ENCODE data around the gene UBAC2. TPM values are rescaled to one million over a fixed set of nuclear protein-coding genes. Genes with fewer than 3 reads are reported as not detected.

UBAC2 gene
- total and polyA plus RNA-seq, 2 donors (not counting 3 experiments of a cell fraction or from before 2014, with no cell fraction given) = 45.7 to 54.4 TPM

DNA sequence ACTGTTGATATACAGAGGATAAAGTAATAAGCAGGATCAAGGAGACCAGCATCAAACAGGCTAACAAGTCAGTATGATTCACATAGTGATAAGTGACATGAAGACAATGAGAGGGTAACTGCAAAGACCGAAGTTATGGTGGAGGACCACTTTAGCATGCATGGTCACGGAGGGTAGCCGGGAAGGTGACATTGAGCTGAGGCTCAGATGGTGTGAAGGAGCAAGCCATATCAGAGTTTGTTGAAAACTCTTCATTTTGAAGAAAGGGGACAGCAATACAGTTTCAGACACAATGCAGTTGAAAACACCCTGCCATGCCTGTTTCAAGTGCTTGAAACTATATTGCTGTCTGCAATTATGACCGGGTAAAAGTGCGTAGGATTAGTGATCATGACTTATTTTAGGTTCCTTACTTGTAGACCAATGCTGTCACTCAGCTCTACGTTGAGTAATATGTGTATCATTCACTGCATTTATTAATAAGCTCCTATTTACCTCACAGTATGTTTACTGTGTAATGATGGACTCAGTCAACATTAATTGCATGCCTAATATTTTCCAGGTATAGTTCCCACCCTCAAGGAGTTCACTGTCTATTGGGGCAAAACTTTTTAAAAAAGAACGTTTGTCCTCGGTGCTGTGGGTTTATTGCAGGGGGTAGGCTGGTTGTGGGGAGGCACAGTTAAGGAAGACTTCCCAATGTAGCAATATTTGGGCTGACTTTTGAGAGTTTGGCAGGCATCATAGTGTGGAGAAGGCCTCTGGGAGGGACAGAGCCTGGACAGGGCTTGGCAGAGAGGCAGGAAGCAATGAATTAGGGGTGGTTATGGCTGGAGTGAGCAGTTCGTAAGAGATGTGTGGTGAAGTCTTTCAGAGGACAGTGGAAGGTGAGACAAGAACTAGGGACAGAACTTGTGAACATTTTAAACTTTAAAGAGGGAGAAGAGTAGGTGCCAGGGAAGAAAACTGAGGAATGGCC lies 3.2 kb downstream of the UBAC2 start:
- no peak overlapping the region for H3K27ac ChIP-seq (ENCODE audit: insufficient read depth, low read depth, low read length)
- H3K9ac ChIP-seq (replicated peaks; ENCODE audit: extremely low read depth, insufficient read depth, low read length) = no peak overlapping the region
- H3K4me3 ChIP-seq (replicated peaks in 1 of 3; ENCODE audit: insufficient read depth in 1 of 3, low read depth in 1 of 3, low read length in 3 of 3) = no peak overlapping the region
- no peaks in the 10 kb centered on the region for H3K9me1 ChIP-seq (replicated peaks; ENCODE audit: control insufficient read depth, extremely low read depth, insufficient read depth, low read length)
- no peaks in the 10 kb centered on the region for H3K27me3 ChIP-seq (ENCODE audit: control insufficient read depth in 2 of 2, insufficient read depth in 2 of 2, low read length in 2 of 2)
- H4K20me1 ChIP-seq (replicated peaks; ENCODE audit: control insufficient read depth, extremely low read depth, insufficient read depth, low read length) = no peaks in the 10 kb centered on the region
- DNase-seq (ENCODE audit: low read depth, low spot score) (no peak), FAIRE-seq (no peak)
- H2AFZ ChIP-seq (ENCODE audit: low read depth, low read length) = no peak overlapping the region
- H3K4me2 ChIP-seq (ENCODE audit: insufficient read depth, low read length) = no peak overlapping the region
- H3K79me2 ChIP-seq (ENCODE audit: control insufficient read depth, insufficient read depth, low read length) = peaks cover 51% of the 10 kb centered on the region
- TF ChIP-seq POLR2A (IDR thresholded peaks at IDR 0.05; ENCODE audit: low read depth, low read length) = no peak
- TF ChIP-seq MYC (IDR thresholded peaks at IDR 0.05; ENCODE audit: low read depth, low read length) = no peak
- TF ChIP-seq POLR2AphosphoS5 (IDR thresholded peaks at IDR 0.05; ENCODE audit: insufficient read depth, low read depth, low read length) = no peak
- TF ChIP-seq EZH2 (IDR thresholded peaks at IDR 0.05; ENCODE audit: borderline replicate concordance, low read depth, low read length, severe bottlenecking) = no peak
- TF ChIP-seq JUN (IDR thresholded peaks at IDR 0.05; ENCODE audit: borderline replicate concordance, insufficient read depth, insufficient read length, low read depth) = no peak
- TF ChIP-seq FOS (IDR thresholded peaks at IDR 0.05; ENCODE audit: borderline replicate concordance, insufficient read depth, low read length) = no peak
- no TSS peak for BruUV-seq (replicated peaks)
- dilution Hi-C loops (cut with MboI; ENCODE audit: extremely low pct_ligation_motif_present, low sequenced_read_pairs) = no loop called here
- ChIA-PET CTCF (interaction anchor here (8.2 kb wide), 1 partner anchor 61 kb away, joined by 65 read pairs; no protein-coding TSS in a partner anchor), POLR2A (no interaction called here)
- H3K9me3 ChIP-seq (replicated peaks; ENCODE audit: control insufficient read depth, insufficient read depth, low read length) = no peaks in the 10 kb centered on the region
- H3K4me1 ChIP-seq (ENCODE audit: control insufficient read depth, extremely low read depth, insufficient read depth, low read length) = peaks cover 7% of the 10 kb centered on the region
- intact Hi-C loops (cut with micrococcal nuclease) = loop anchor here (5.0 to 10.0 kb wide), 2 partner anchors 231 to 293 kb away; no protein-coding TSS in a partner anchor
- H3K36me3 ChIP-seq (ENCODE audit: control insufficient read depth in 2 of 2, extremely low read depth in 1 of 2, insufficient read depth in 2 of 2, low read length in 2 of 2) = peaks cover 0 to 4% of the 10 kb centered on the region in 2 experiments
